AG04449 (cell line): ENCODE results near the gene ZNF750.

Source experiments
- CTCF ChIA-PET: fragments of 350-600 bp; formaldehyde crosslinking; extraction: SDS; loops from one replicate; lab custom pipeline; 2021; ENCODE audit warnings: antibody characterized with exemption; lab: Yijun Ruan, JAX
- POLR2A ChIA-PET: fragments of 400-600, 350-600 bp; formaldehyde crosslinking; extraction: SDS; loops from one replicate; lab custom pipeline; 2020; ENCODE audit warnings: antibody characterized with exemption, inconsistent platforms; lab: Yijun Ruan, JAX
- DNase-seq: peaks from one replicate; pipeline ENCODE4 v3.0.0-alpha.2; 2010; ENCODE audit warnings: low read depth, low spot score
- H3K4me3 ChIP-seq: 2 replicates; pipeline ENCODE4 v1.5.1; 2011; ENCODE audit warnings: low read depth, mild to moderate bottlenecking, control low read depth, low read length
- CTCF ChIP-seq: IDR thresholded peaks from one replicate; pipeline ENCODE4 v1.5.1; 2011; ENCODE audit warnings: mild to moderate bottlenecking, moderate library complexity, low read length, control low read depth, inconsistent platforms; ENCODE audit not compliant: insufficient read depth; ENCODE audit errors: missing control alignments

Gene ZNF750

GRCh38 chr17:82846061-82846691, 6.4 kb upstream of the ZNF750 start:
- TF ChIP-seq CTCF, result no peak
- no peak overlapping the region for H3K4me3 ChIP-seq
- DNase-seq, result no peak
- ChIA-PET CTCF (no interaction called here), POLR2A (no interaction called here)

DNA sequence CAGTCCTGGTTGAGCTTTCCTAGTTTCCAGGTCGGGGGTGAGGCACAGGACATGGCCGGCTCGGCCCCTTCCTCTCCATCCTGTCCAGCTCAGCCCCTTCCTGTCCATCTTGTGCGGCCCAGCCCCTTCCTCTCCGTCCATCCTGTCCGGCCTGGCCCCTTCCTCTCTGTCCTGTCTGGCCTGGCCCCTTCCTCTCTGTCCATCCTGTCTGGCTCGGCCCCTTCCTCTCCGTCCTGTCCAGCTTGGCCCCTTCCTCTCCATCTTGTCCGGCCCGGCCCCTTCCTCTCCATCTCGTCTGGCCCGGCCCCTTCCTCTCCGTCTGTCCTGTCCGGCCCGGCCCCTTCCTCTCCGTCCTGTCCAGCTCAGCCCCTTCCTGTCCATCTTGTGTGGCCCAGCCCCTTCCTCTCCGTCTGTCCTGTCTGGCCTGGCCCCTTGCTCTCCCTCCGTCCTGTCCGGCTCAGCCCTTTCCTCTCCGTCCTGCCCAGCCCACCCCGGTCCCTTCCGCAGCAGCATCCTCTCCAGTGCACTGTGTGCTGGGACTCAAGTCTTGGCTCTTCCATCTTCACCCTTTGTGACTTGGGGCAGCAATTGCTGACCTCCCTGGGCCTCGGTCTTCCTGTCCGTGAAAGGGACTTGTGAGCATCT, 5.5 kb upstream of the ZNF750 start:
- no peak for DNase-seq
- CTCF ChIA-PET, result no interaction called here
- TF ChIP-seq CTCF, result no peak
- POLR2A ChIA-PET, result no interaction called here
- H3K4me3 ChIP-seq, result no peak overlapping the region

GRCh38 chr17:82844796-82845162, 5.0 kb upstream of the ZNF750 start:
- ChIA-PET CTCF (no interaction called here), POLR2A (no interaction called here)
- H3K4me3 ChIP-seq, result no peak overlapping the region
- no peak for DNase-seq
- TF ChIP-seq CTCF, result no peak

- POLR2A ChIA-PET, result interaction anchor here (0.6 kb wide), 1 partner anchor 37 kb away, joined by 3 read pairs; no protein-coding TSS in a partner anchor
Measured at GRCh38 chr17:82843904-82844680, 4.3 kb upstream of the ZNF750 start.

DNA sequence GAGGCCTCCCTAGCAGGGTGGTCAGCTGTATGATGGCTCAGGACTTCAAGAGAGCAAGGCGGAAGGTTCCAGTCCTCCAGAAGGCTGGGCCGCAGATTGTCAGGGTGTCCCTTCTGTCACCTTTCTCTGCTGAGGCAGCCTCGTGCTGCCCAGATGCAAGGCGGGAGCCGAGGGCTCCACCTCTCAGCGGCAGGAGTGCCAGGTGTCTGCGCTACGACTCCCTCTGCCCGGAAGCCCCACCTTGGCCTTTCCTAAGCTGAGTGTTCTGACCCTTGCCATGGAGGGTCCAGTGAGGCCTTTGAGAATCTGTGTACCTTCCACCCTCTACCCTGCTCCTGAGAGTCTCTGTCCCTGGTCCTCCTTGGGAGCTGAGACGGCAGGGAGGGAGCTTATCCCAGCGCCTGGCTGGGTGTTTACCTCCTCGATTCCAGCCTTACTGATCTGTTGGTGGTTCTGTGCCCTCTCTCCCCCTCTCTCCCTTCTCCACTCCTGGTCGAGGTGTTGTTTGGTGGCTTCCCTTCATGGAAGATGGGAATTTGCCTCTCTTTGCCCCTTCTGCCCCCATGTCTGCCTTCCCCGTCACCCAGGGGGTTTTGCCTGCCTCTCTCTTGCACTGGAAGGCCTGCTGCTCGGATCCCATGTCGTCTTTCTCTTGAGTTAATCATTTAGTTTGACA, 2.2 kb upstream of the ZNF750 start:
- ChIA-PET CTCF (no interaction called here), POLR2A (no interaction called here)
- no peak overlapping the region for H3K4me3 ChIP-seq
- no peak for DNase-seq
- no peak for TF ChIP-seq CTCF

More at GRCh38 chr17:82843904-82844680, 4.3 kb upstream of the ZNF750 start:
- TF ChIP-seq CTCF, result no peak
- CTCF ChIA-PET, result interaction anchor here (0.8 to 1.1 kb wide), 2 partner anchors 22 to 73 kb away, joined by 3 to 4 read pairs; no protein-coding TSS in a partner anchor
- no peak overlapping the region for H3K4me3 ChIP-seq
- DNase-seq, result no peak

DNA sequence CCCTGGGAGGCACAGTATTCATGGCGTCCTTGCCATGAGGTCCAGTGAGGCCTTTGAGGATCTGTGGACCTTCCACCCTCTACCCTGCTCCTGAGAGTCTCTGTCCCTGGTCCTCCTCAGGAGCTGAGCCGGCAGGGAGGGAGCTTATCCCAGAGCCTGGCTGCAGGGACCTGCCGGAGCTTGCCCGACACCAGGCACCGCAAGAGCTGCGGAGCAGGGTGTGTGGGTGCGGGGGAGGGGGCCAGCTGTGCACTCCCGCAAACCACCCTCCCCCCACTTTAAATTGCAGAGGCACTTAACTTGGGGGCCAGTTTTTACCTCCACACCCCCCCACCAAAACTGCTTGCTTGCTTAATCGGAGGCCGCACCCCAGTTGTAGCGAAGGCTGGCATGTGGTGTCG, 609 bp upstream of the ZNF750 start:
- no peak overlapping the region for H3K4me3 ChIP-seq
- TF ChIP-seq CTCF, result no peak
- no peak for DNase-seq
- ChIA-PET POLR2A (no interaction called here), CTCF (interaction anchor here (0.9 kb wide), 1 partner anchor 74 kb away, joined by 5 read pairs; no protein-coding TSS in a partner anchor)
